Esophagus muscularis mucosa (tissue), 4 donors: ENCODE data around the gene RAET1E.

Experiments used
- EP300 ChIP-seq: sonication (generic); formaldehyde crosslinking; IDR thresholded peaks from one replicate; pipeline ENCODE4 v1.6.1; 2017; ENCODE audit warnings: antibody characterized with exemption
- POLR2A ChIP-seq: fragments of 450-650 bp; IDR thresholded peaks from one replicate; pipeline ENCODE4 v1.6.1; 2017; ENCODE audit warnings: antibody characterized with exemption, moderate library complexity, mild to moderate bottlenecking, low read depth
- POLR2AphosphoS5 ChIP-seq, 2 donors: sonication (generic); formaldehyde crosslinking; IDR thresholded peaks; one replicate each; pipeline ENCODE4 v1.6.1; 2017; ENCODE audit warnings: antibody characterized with exemption in 2 of 2
- TF ChIP-seq, protein P1 (sequence below), 3 experiments: fragments of 200-600 bp in 2 of 3; fragments of 450-650 bp in 1 of 3; sonication (generic) in 2 of 3; IDR thresholded peaks; one replicate each; pipeline ENCODE4 v1.5.1; 2017 to 2019; ENCODE audit warnings: antibody characterized with exemption in 3 of 3, mild to moderate bottlenecking in 2 of 3, moderate library complexity in 1 of 3

DNA sequence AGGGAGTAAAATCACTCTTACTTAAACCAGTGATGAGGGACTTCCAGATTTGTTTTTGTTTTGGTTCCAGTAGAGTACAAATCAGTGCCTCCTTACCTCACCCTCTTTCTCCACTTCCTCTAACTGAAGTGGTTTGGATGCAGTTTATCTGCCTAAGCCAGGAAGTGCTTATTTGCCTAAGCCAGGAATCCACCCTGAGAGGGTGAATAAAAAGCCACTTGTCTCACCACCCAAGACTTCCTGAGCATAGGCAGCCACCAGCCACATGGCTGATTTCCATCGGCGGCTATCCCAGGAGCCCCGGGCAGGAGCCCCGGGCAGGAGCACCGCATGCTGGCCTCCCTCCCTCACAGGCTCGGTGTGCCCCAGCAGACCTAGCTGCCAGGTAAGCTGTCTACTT lies 45.7 kb downstream of the RAET1E start:
- TF ChIP-seq, protein P1, sequence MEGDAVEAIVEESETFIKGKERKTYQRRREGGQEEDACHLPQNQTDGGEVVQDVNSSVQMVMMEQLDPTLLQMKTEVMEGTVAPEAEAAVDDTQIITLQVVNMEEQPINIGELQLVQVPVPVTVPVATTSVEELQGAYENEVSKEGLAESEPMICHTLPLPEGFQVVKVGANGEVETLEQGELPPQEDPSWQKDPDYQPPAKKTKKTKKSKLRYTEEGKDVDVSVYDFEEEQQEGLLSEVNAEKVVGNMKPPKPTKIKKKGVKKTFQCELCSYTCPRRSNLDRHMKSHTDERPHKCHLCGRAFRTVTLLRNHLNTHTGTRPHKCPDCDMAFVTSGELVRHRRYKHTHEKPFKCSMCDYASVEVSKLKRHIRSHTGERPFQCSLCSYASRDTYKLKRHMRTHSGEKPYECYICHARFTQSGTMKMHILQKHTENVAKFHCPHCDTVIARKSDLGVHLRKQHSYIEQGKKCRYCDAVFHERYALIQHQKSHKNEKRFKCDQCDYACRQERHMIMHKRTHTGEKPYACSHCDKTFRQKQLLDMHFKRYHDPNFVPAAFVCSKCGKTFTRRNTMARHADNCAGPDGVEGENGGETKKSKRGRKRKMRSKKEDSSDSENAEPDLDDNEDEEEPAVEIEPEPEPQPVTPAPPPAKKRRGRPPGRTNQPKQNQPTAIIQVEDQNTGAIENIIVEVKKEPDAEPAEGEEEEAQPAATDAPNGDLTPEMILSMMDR (IDR thresholded peaks at IDR 0.05): no peak
- no peak for TF ChIP-seq POLR2A
- TF ChIP-seq EP300: no peak
- no peak for TF ChIP-seq POLR2AphosphoS5 (IDR thresholded peaks at IDR 0.05)
